Transverse colon (tissue), 3 donors: Measurements from ENCODE around the gene METTL9.
A peak's percentile ranks its signal among the peaks of the same experiment; 100 is the strongest.

ENCODE experiments used
- CTCF ChIP-seq, 5 experiments: fragments of 200-600 bp in 3 of 5; fragments of 450-650 bp in 2 of 5; sonication (generic) in 3 of 5; IDR thresholded peaks; 1 replicate in 2 of 5; 2 replicates in 3 of 5; pipeline ENCODE4 v1.5.1; 2016 to 2017; ENCODE audit warnings: antibody characterized with exemption in 5 of 5, inconsistent platforms in 3 of 5, mild to moderate bottlenecking in 2 of 5, moderate library complexity in 1 of 5
- POLR2A ChIP-seq: fragments of 450-650 bp; IDR thresholded peaks from one replicate; pipeline ENCODE4 v1.6.1; 2016; ENCODE audit warnings: antibody characterized with exemption, mild to moderate bottlenecking, moderate library complexity

- TF ChIP-seq CTCF (IDR thresholded peaks at IDR 0.05): peak in 4 of 5 experiments; percentile 20 to 35 (median 24)
- TF ChIP-seq POLR2A: no peak
Observed at GRCh38 chr16:21684199-21684598, 84.8 kb downstream of the METTL9 start.
